Neural progenitor cell (in vitro differentiated cells): ENCODE data around the gene MKX.

Source experiments
- CTCF ChIP-seq: fragments of 200-600 bp; sonication (generic); IDR thresholded peaks from 2 replicates; pipeline ENCODE4 v1.5.1; 2017; ENCODE audit warnings: antibody characterized with exemption, mild to moderate bottlenecking
- EZH2 ChIP-seq: fragments of 200-600 bp; sonication (generic); IDR thresholded peaks from 2 replicates; pipeline ENCODE4 v1.6.1; 2017; ENCODE audit warnings: antibody characterized with exemption, mild to moderate bottlenecking, moderate library complexity
- EZH2phosphoT487 ChIP-seq: fragments of 200-600 bp; sonication (generic); IDR thresholded peaks from 2 replicates; pipeline ENCODE4 v1.6.1; 2017; ENCODE audit warnings: antibody characterized with exemption

- TF ChIP-seq CTCF: no peak
- TF ChIP-seq EZH2: no peak
- TF ChIP-seq EZH2phosphoT487: no peak
These were observed 103.5 kb downstream of the MKX start for GRCh38 chr10:27642023-27642589.
